GM23338 (cell line): Measurements from ENCODE around the gene GRM3. TPM values are rescaled to one million over a fixed set of nuclear protein-coding genes. Genes with fewer than 3 reads are reported as not detected.

Experiments used
- ATAC-seq: fragments of 200-7000 bp; cut with Tn5 transposase; 3 replicates; pipeline ENCODE4 v1.9.1; 2020
- DNase-seq: peaks from one replicate; pipeline ENCODE4 v3.0.0-alpha.2; 2015; ENCODE audit warnings: low spot score
- H2AFZ ChIP-seq: fragments of 200-600 bp; sonication (generic); 2 replicates; pipeline ENCODE4 v1.8.0; 2016; ENCODE audit warnings: antibody characterized with exemption, mild to moderate bottlenecking, moderate library complexity
- H3F3A ChIP-seq: fragments of 200-600 bp; sonication (generic); replicated peaks from 2 replicates; pipeline ENCODE4 v1.8.0; 2017; ENCODE audit warnings: antibody characterized with exemption, mixed run types, low read depth
- H3K27ac ChIP-seq: fragments of 200-600 bp; sonication (generic); 2 replicates; pipeline ENCODE4 v1.6.1; 2016; ENCODE audit warnings: low read depth
- H3K27me3 ChIP-seq: fragments of 200-600 bp; sonication (generic); 2 replicates; pipeline ENCODE4 v1.8.0; 2016; ENCODE audit warnings: mild to moderate bottlenecking, mixed run types, moderate library complexity; ENCODE audit not compliant: insufficient read depth
- H3K36me3 ChIP-seq: fragments of 200-600 bp; sonication (generic); 2 replicates; pipeline ENCODE4 v1.8.0; 2016; ENCODE audit warnings: mild to moderate bottlenecking; ENCODE audit not compliant: insufficient read depth
- H3K4me1 ChIP-seq: fragments of 200-600 bp; sonication (generic); 2 replicates; pipeline ENCODE4 v1.8.0; 2016; ENCODE audit warnings: mild to moderate bottlenecking, moderate library complexity; ENCODE audit not compliant: insufficient read depth
- H3K4me2 ChIP-seq: fragments of 200-600 bp; sonication (generic); 2 replicates; pipeline ENCODE4 v1.7.1; 2017; ENCODE audit warnings: mixed run types
- H3K4me3 ChIP-seq: fragments of 200-600 bp; sonication (generic); 2 replicates; pipeline ENCODE4 v1.6.1; 2016; ENCODE audit warnings: mixed run types
- H3K79me2 ChIP-seq: fragments of 200-600 bp; sonication (generic); replicated peaks from 2 replicates; pipeline ENCODE4 v1.8.0; 2017; ENCODE audit warnings: mild to moderate bottlenecking; ENCODE audit not compliant: insufficient read depth
- H3K9me2 ChIP-seq: fragments of 200-600 bp; sonication (generic); 2 replicates; pipeline ENCODE4 v1.8.0; 2017; ENCODE audit not compliant: insufficient read depth
- H4K20me1 ChIP-seq: fragments of 200-600 bp; sonication (generic); replicated peaks from 2 replicates; pipeline ENCODE4 v1.8.0; 2017; ENCODE audit warnings: mild to moderate bottlenecking; ENCODE audit not compliant: insufficient read depth
- H3K27ac Mint-ChIP-seq: 2 replicates; pipeline ENCODE4 v1.8.0; 2020; ENCODE audit warnings: inconsistent platforms, mild to moderate bottlenecking, moderate library complexity, mixed read lengths
- H3K27me3 Mint-ChIP-seq: 3 replicates; pipeline ENCODE4 v1.8.0; 2022; ENCODE audit warnings: low read depth, mild to moderate bottlenecking, moderate library complexity, mixed read lengths, inconsistent platforms; ENCODE audit not compliant: insufficient read depth, poor library complexity
- H3K36me3 Mint-ChIP-seq: 3 replicates; pipeline ENCODE4 v1.8.0; 2021; ENCODE audit warnings: low read depth, mild to moderate bottlenecking, inconsistent platforms, moderate library complexity, mixed read lengths
- H3K4me1 Mint-ChIP-seq: 3 replicates; pipeline ENCODE4 v1.8.0; 2020; ENCODE audit warnings: mild to moderate bottlenecking, inconsistent platforms, mixed read lengths
- H3K4me3 Mint-ChIP-seq: 3 replicates; pipeline ENCODE4 v1.8.0; 2021; ENCODE audit warnings: moderate library complexity, mild to moderate bottlenecking, inconsistent platforms, mixed read lengths
- H3K9me3 Mint-ChIP-seq: 3 replicates; pipeline ENCODE4 v1.8.0; 2020; ENCODE audit warnings: moderate library complexity, mild to moderate bottlenecking, inconsistent platforms, mixed read lengths
- CREB1 ChIP-seq: fragments of 250-450 bp; sonication (Bioruptor Pico); IDR thresholded peaks from 2 replicates; pipeline ENCODE4 v1.5.0; 2020; ENCODE audit warnings: low read depth, mild to moderate bottlenecking, moderate library complexity
- EZH2 ChIP-seq: fragments of 200-600 bp; sonication (generic); IDR thresholded peaks from one replicate; pipeline ENCODE4 v1.8.0; 2017; ENCODE audit warnings: antibody characterized with exemption, mild to moderate bottlenecking, low read depth; ENCODE audit not compliant: unreplicated experiment
- EZH2phosphoT487 ChIP-seq: fragments of 200-600 bp; sonication (generic); IDR thresholded peaks from one replicate; pipeline ENCODE4 v1.8.1; 2018; ENCODE audit warnings: antibody characterized with exemption; ENCODE audit not compliant: unreplicated experiment
- NANOG ChIP-seq: IDR thresholded peaks from 2 replicates; pipeline ENCODE4 v1.6.1; 2016; ENCODE audit warnings: antibody characterized with exemption, borderline replicate concordance
- POLR2AphosphoS5 ChIP-seq: IDR thresholded peaks from 2 replicates; pipeline ENCODE4 v1.6.1; 2016; ENCODE audit warnings: antibody characterized with exemption, low read depth
- STAT1 ChIP-seq: IDR thresholded peaks from one replicate; pipeline ENCODE4 v1.6.1; 2016; ENCODE audit warnings: antibody characterized with exemption; ENCODE audit not compliant: unreplicated experiment
- ZNF114 ChIP-seq: fragments of 250-450 bp; sonication (Bioruptor Pico); IDR thresholded peaks from 2 replicates; pipeline ENCODE4 v1.5.0; 2020; ENCODE audit warnings: mild to moderate bottlenecking, moderate library complexity
- ZNF331 ChIP-seq: fragments of 250-450 bp; sonication (Bioruptor Pico); IDR thresholded peaks from 2 replicates; pipeline ENCODE4 v1.5.0; 2020; ENCODE audit warnings: low read depth, mild to moderate bottlenecking, moderate library complexity
- polyA plus RNA-seq: library from polyadenylated mRNA; unstranded; fragments of >200 nt; fragmentation: Nextera tagmentation; extraction: Ambion mirVana; gene quantifications from 2 replicates; pipeline ENCODE4 v1.2.1, GENCODE V29; 2016
- total RNA-seq: library from RNA; depleted of rRNA; stranded (reverse); fragments of >200 nt; shearing (Covaris generic); gene quantifications from 2 replicates; pipeline ENCODE4 v1.2.3, GENCODE V29; 2014
- TF ChIP-seq, protein P1 (sequence below): fragments of 250-450 bp; sonication (Bioruptor Pico); IDR thresholded peaks from 2 replicates; pipeline ENCODE4 v1.5.0; 2020; ENCODE audit warnings: mild to moderate bottlenecking, moderate library complexity

The GRM3 gene
- total and polyA plus RNA-seq, 2 experiments from 2014 or later = 0.79 to 1.9 TPM

GRCh38 chr7:86733783-86734182 is 90.1 kb downstream of the GRM3 start (continued):
- TF ChIP-seq ZNF114 (CRISPR knock-in tag) (no peak), EZH2phosphoT487 (no peak), NANOG (no peak), CREB1 (no peak)
- TF ChIP-seq, protein P1, sequence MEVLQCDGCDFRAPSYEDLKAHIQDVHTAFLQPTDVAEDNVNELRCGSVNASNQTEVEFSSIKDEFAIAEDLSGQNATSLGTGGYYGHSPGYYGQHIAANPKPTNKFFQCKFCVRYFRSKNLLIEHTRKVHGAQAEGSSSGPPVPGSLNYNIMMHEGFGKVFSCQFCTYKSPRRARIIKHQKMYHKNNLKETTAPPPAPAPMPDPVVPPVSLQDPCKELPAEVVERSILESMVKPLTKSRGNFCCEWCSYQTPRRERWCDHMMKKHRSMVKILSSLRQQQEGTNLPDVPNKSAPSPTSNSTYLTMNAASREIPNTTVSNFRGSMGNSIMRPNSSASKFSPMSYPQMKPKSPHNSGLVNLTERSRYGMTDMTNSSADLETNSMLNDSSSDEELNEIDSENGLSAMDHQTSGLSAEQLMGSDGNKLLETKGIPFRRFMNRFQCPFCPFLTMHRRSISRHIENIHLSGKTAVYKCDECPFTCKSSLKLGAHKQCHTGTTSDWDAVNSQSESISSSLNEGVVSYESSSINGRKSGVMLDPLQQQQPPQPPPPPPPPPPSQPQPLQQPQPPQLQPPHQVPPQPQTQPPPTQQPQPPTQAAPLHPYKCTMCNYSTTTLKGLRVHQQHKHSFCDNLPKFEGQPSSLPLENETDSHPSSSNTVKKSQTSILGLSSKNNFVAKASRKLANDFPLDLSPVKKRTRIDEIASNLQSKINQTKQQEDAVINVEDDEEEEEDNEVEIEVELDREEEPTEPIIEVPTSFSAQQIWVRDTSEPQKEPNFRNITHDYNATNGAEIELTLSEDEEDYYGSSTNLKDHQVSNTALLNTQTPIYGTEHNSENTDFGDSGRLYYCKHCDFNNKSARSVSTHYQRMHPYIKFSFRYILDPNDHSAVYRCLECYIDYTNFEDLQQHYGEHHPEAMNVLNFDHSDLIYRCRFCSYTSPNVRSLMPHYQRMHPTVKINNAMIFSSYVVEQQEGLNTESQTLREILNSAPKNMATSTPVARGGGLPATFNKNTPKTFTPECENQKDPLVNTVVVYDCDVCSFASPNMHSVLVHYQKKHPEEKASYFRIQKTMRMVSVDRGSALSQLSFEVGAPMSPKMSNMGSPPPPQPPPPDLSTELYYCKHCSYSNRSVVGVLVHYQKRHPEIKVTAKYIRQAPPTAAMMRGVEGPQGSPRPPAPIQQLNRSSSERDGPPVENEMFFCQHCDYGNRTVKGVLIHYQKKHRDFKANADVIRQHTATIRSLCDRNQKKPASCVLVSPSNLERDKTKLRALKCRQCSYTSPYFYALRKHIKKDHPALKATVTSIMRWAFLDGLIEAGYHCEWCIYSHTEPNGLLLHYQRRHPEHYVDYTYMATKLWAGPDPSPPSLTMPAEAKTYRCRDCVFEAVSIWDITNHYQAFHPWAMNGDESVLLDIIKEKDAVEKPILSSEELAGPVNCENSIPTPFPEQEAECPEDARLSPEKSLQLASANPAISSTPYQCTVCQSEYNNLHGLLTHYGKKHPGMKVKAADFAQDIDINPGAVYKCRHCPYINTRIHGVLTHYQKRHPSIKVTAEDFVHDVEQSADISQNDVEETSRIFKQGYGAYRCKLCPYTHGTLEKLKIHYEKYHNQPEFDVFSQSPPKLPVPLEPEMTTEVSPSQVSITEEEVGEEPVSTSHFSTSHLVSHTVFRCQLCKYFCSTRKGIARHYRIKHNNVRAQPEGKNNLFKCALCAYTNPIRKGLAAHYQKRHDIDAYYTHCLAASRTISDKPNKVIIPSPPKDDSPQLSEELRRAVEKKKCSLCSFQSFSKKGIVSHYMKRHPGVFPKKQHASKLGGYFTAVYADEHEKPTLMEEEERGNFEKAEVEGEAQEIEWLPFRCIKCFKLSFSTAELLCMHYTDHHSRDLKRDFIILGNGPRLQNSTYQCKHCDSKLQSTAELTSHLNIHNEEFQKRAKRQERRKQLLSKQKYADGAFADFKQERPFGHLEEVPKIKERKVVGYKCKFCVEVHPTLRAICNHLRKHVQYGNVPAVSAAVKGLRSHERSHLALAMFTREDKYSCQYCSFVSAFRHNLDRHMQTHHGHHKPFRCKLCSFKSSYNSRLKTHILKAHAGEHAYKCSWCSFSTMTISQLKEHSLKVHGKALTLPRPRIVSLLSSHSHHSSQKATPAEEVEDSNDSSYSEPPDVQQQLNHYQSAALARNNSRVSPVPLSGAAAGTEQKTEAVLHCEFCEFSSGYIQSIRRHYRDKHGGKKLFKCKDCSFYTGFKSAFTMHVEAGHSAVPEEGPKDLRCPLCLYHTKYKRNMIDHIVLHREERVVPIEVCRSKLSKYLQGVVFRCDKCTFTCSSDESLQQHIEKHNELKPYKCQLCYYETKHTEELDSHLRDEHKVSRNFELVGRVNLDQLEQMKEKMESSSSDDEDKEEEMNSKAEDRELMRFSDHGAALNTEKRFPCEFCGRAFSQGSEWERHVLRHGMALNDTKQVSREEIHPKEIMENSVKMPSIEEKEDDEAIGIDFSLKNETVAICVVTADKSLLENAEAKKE (CRISPR knock-in tag) = no peak

- no peak for DNase-seq
- Histone ChIP-seq H3K27me3 (no peaks in the 10 kb centered on the region), H4K20me1 (no peaks in the 10 kb centered on the region), H3F3A (no peaks in the 10 kb centered on the region), H3K9me2 (0 out of 2 replicates have a peak, but pooled peaks cover 7% of the 10 kb centered on the region), H3K36me3 (no peaks in the 10 kb centered on the region), H3K79me2 (no peaks in the 10 kb centered on the region), H3K27ac (no peak overlapping the region), H3K4me1 (peaks cover 18% of the 10 kb centered on the region; the same call in 1 of the 2 replicates), H3K4me2 (no peak overlapping the region), H3K4me3 (no peak overlapping the region), H2AFZ (no peak overlapping the region; the same call in 1 of the 2 replicates)
- Mint-ChIP-seq H3K4me3 (no peak overlapping the region), H3K9me3 (no peaks in the 10 kb centered on the region), H3K36me3 (no peaks in the 10 kb centered on the region), H3K27ac (no peak overlapping the region), H3K27me3 (no peaks in the 10 kb centered on the region), H3K4me1 (peaks cover 20% of the 10 kb centered on the region; the same call in 2 of the 3 replicates)
- ATAC-seq = no peak
- TF ChIP-seq, protein P1 (CRISPR knock-in tag) = no peak
- no peak for TF ChIP-seq ZNF331 (CRISPR knock-in tag)
- TF ChIP-seq STAT1 = no peak
- TF ChIP-seq POLR2AphosphoS5 = no peak
- no peak for TF ChIP-seq CREB1
- no peak for TF ChIP-seq EZH2phosphoT487
- no peak for TF ChIP-seq EZH2
Observed at GRCh38 chr7:86745013-86745745, 101.5 kb downstream of the GRM3 start.
